GM08714 (cell line): ENCODE results near the gene EIF4G1.

Experiments used
- H3K4me3 ChIP-seq: fragments of 200-500 bp; sonication (Bioruptor generic); 2 replicates; pipeline ENCODE4 v1.5.1; 2014; ENCODE audit warnings: mild to moderate bottlenecking, low read length, inconsistent platforms
- ZNF274 ChIP-seq: IDR thresholded peaks from 2 replicates; pipeline ENCODE4 v1.6.1; 2012; ENCODE audit warnings: mild to moderate bottlenecking, low read depth, low read length

Gene EIF4G1

GRCh38 chr3:184291738-184292445 lies 22.5 kb upstream of the EIF4G1 start:
- H3K4me3 ChIP-seq, result no peak overlapping the region
- TF ChIP-seq ZNF274, result no peak

GRCh38 chr3:184295771-184296170 lies 18.6 kb upstream of the EIF4G1 start:
- H3K4me3 ChIP-seq, result no peak overlapping the region

GRCh38 chr3:184296616-184297015 lies 17.8 kb upstream of the EIF4G1 start:
- H3K4me3 ChIP-seq, result no peak overlapping the region
- no peak for TF ChIP-seq ZNF274

More at GRCh38 chr3:184295771-184296170, 18.6 kb upstream of the EIF4G1 start:
- no peak for TF ChIP-seq ZNF274

GRCh38 chr3:184298759-184299487 lies 15.5 kb upstream of the EIF4G1 start, which contains the start of gene PSMD2:
PSMD2 (plus strand) TSS chr3:184299241; CDS start chr3:184299267, 26 bp downstream.
- no peak for TF ChIP-seq ZNF274
- H3K4me3 ChIP-seq, result peak within 1 kb of the TSS; percentile 94

- TF ChIP-seq ZNF274, result no peak
- peak overlapping the region; percentile 94 for H3K4me3 ChIP-seq
Measured at GRCh38 chr3:184299488-184300377, 14.7 kb upstream of the EIF4G1 start.

- TF ChIP-seq ZNF274, result no peak
Measured at GRCh38 chr3:184300378-184300720, 14.1 kb upstream of the EIF4G1 start.

GRCh38 chr3:184305577-184305976 lies 8.8 kb upstream of the EIF4G1 start:
- no peak overlapping the region for H3K4me3 ChIP-seq
- TF ChIP-seq ZNF274, result no peak

More at GRCh38 chr3:184300378-184300720, 14.1 kb upstream of the EIF4G1 start:
- peak overlapping the region; percentile 94 for H3K4me3 ChIP-seq

GRCh38 chr3:184306341-184306972 lies 7.9 kb upstream of the EIF4G1 start:
- no peak overlapping the region for H3K4me3 ChIP-seq
- no peak for TF ChIP-seq ZNF274

- TF ChIP-seq ZNF274, result no peak
- no peak overlapping the region for H3K4me3 ChIP-seq
Measured at GRCh38 chr3:184307915-184308314, 6.5 kb upstream of the EIF4G1 start.

- H3K4me3 ChIP-seq, result no peak overlapping the region
- TF ChIP-seq ZNF274, result no peak
Measured at GRCh38 chr3:184308744-184309143, 5.7 kb upstream of the EIF4G1 start.

- TF ChIP-seq ZNF274, result no peak
Measured at GRCh38 chr3:184311633-184312032, 2.8 kb upstream of the EIF4G1 start.

GRCh38 chr3:184314700-184315542 lies 515 bp downstream of the EIF4G1 start:
- H3K4me3 ChIP-seq, result peak overlapping the region; percentile 93
- TF ChIP-seq ZNF274, result no peak

More at GRCh38 chr3:184311633-184312032, 2.8 kb upstream of the EIF4G1 start:
- H3K4me3 ChIP-seq, result no peak overlapping the region

- H3K4me3 ChIP-seq, result peak overlapping the region; percentile 93
- TF ChIP-seq ZNF274, result no peak
Measured at GRCh38 chr3:184315543-184315867, 1.1 kb downstream of the EIF4G1 start.
